Adrenal gland (tissue), 5 donors: ENCODE data around the gene RAC3.

ENCODE experiments used
- CTCF ChIP-seq, 6 experiments: fragments of 450-650 bp in 4 of 6; fragments of 200-600 bp in 2 of 6; sonication (generic) in 1 of 6; IDR thresholded peaks; 1 replicate in 5 of 6; 2 replicates in 1 of 6; pipeline versions ENCODE4 v1.5.1 to v1.8.0; 2016 to 2021; ENCODE audit warnings: antibody characterized with exemption in 6 of 6, mild to moderate bottlenecking in 2 of 6, moderate library complexity in 1 of 6
- POLR2A ChIP-seq, 2 donors: fragments of 450-650 bp; IDR thresholded peaks; one replicate each; pipeline ENCODE4 v1.6.1; 2017; ENCODE audit warnings: antibody characterized with exemption in 2 of 2, mild to moderate bottlenecking in 2 of 2, moderate library complexity in 1 of 2
- donor health status: DM: no; HTN: no; CAD: no.

- TF ChIP-seq CTCF (IDR thresholded peaks at IDR 0.05) (no peak), POLR2A (IDR thresholded peaks at IDR 0.05) (no peak)
Measured at GRCh38 chr17:82012261-82012639, 19.2 kb upstream of the RAC3 start.
